Pancreas (tissue), 8 donors: ENCODE results near the gene S100P. TPM values are rescaled to one million over a fixed set of nuclear protein-coding genes. Genes with fewer than 3 reads are reported as not detected.

ENCODE experiments used
- polyA plus RNA-seq, 2 donors: library from polyadenylated mRNA; stranded (reverse); fragments of 200-250 nt; gene quantifications; one replicate each; pipeline ENCODE4 v1.2.3, GENCODE V29; 2013
- total RNA-seq, 6 donors: library from RNA; stranded (reverse); fragmentation: NEBNext Ultra II Directional in 4 of 6; extraction: Animal tissue kit (Norgen Biotek cat#: 25700) in 4 of 6; gene quantifications; one replicate each; pipeline versions ENCODE4 v1.2.1 to v1.2.4, GENCODE V29; 2021 to 2023
- donor health status: healthy with polysubstance abuse.
- donor health status: DM: no; HTN: no; CAD: no; lungs with moderate emphysema.
- donor health status: DM: no; HTN: no; CAD: no.
- donor health status: Bipolar disorder and iron deficiency.
- donor health status: DM: yes; HTN: yes; CAD: no.
- donor health status: DM: no; HTN: no; CAD: no.
- donor health status: DM: no; HTN: no; CAD: no.
- donor health status: DM: yes; HTN: yes; CAD: no.

The S100P gene
- total and polyA plus RNA-seq, 8 donors: 0.42 to 15.7 (median 1.5) TPM; not detected in 4

Other genes starting within 250 kb of the S100P start
- 1 to 10 TPM in 1 of 6 donors, under 1 TPM in 5; 0.05 to 1.1 (median 0.54) TPM for gene PPP2R2C, start 221.3 kb upstream of the S100P start, total RNA-seq
- gene PPP2R2C, start 221.3 kb upstream of the S100P start, polyA plus RNA-seq: 1 to 10 TPM in 1 of 2 donors, under 1 TPM in 1; 0.42 to 2.0 TPM
- 10 to 100 TPM; 14.6 to 22.9 (median 17.4) TPM for gene MAN2B2, start 118.7 kb upstream of the S100P start, total RNA-seq
- gene MAN2B2, start 118.7 kb upstream of the S100P start, polyA plus RNA-seq: 10 to 100 TPM; 12.7 to 14.7 TPM
- gene MRFAP1, start 53.2 kb upstream of the S100P start, total RNA-seq: 100 to 1,000 TPM in 4 of 6 donors, 10 to 100 TPM in 2; 70.2 to 120 (median 108) TPM
- gene MRFAP1, start 53.2 kb upstream of the S100P start, polyA plus RNA-seq: 100 to 1,000 TPM in 1 of 2 donors, 10 to 100 TPM in 1; 85.2 to 178 TPM
- gene MRFAP1L1, start 16.0 kb downstream of the S100P start, total RNA-seq: 10 to 100 TPM; 12.4 to 26.6 (median 20.4) TPM
- 10 to 100 TPM; 23.5 to 39.8 TPM for gene MRFAP1L1, start 16.0 kb downstream of the S100P start, polyA plus RNA-seq
- gene BLOC1S4, start 22.3 kb downstream of the S100P start, total RNA-seq: 1 to 10 TPM; 3.7 to 7.1 (median 5.1) TPM
- 1 to 10 TPM; 3.3 to 8.4 TPM for gene BLOC1S4, start 22.3 kb downstream of the S100P start, polyA plus RNA-seq
- 10 to 100 TPM in 2 of 6 donors, 1 to 10 TPM in 4; 7.0 to 12.4 (median 8.9) TPM for gene KIAA0232, start 88.8 kb downstream of the S100P start, total RNA-seq
- gene KIAA0232, start 88.8 kb downstream of the S100P start, polyA plus RNA-seq: 1 to 10 TPM; 4.0 to 8.9 TPM
- gene TBC1D14, start 215.9 kb downstream of the S100P start, total RNA-seq: 10 to 100 TPM; 11.6 to 23.9 (median 15.2) TPM
- 10 to 100 TPM in 1 of 2 donors, 1 to 10 TPM in 1; 8.9 to 16.2 TPM for gene TBC1D14, start 215.9 kb downstream of the S100P start, polyA plus RNA-seq